A549 (cell line): Measurements from ENCODE around the gene PBRM1. TPM values are rescaled to one million over a fixed set of nuclear protein-coding genes. Genes with fewer than 3 reads are reported as not detected.
"Not testable (repeated sequence)": the region's sequence is repeated elsewhere in the genome, so short reads cannot be mapped to it uniquely, and the experiment has no call there.

Experiments
- ATAC-seq, 2 experiments: fragments of 200-7000 bp in 1 of 2; fragments of >200 bp in 1 of 2; cut with Nextera tagmentation in 1 of 2; cut with Tn5 transposase in 1 of 2; 3 replicates each; pipeline versions ENCODE4 v1.8.0 to v1.9.1; 2018 to 2020; ENCODE audit warnings: mild to moderate bottlenecking in 1 of 2, moderate library complexity in 1 of 2
- CTCF ChIA-PET: fragments of 300-600 bp; sonication (Branson Sonifier 250); formaldehyde crosslinking; extraction: SDS; loops from one replicate; lab custom pipeline; 2021; ENCODE audit warnings: antibody characterized with exemption, inconsistent platforms; lab: Yijun Ruan, JAX
- POLR2A ChIA-PET: fragments of 350-600 bp; formaldehyde crosslinking; extraction: SDS; loops from one replicate; lab custom pipeline; 2021; ENCODE audit warnings: antibody characterized with exemption, inconsistent platforms; lab: Yijun Ruan, JAX
- DNase-seq, 2 experiments: peaks; one replicate each; pipeline versions ENCODE4 v3.0.0 to v3.0.0-alpha.2; 2011 to 2016; ENCODE audit warnings: low read depth in 1 of 2, low spot score in 1 of 2
- FAIRE-seq: peaks from 2 replicates; lab custom pipeline; 2011; peaks lifted over from hg19 to GRCh38; lab: Jason Lieb, UNC
- H3K27ac ChIP-seq, 2 experiments: fragments of >200 bp; sonication (Bioruptor Twin); formaldehyde crosslinking; 3 replicates each; pipeline ENCODE4 v1.5.1; 2016 to 2017
- H3K4me1 ChIP-seq: fragments of >200 bp; sonication (Bioruptor Twin); formaldehyde crosslinking; 3 replicates; pipeline ENCODE4 v1.6.1; 2016
- H3K4me2 ChIP-seq: fragments of >200 bp; sonication (Bioruptor Twin); formaldehyde crosslinking; 3 replicates; pipeline ENCODE4 v1.6.1; 2016
- H3K4me3 ChIP-seq: fragments of >200 bp; sonication (Bioruptor Twin); formaldehyde crosslinking; 3 replicates; pipeline ENCODE4 v1.5.1; 2016
- H3K9me3 ChIP-seq: fragments of >200 bp; sonication (Bioruptor Twin); formaldehyde crosslinking; 3 replicates; pipeline ENCODE4 v1.6.1; 2016
- CBX2 ChIP-seq: fragments of 200-600 bp; sonication (generic); IDR thresholded peaks from 2 replicates; pipeline ENCODE4 v1.6.1; 2016; ENCODE audit warnings: low read depth, mild to moderate bottlenecking, borderline replicate concordance
- CBX8 ChIP-seq: fragments of 200-600 bp; sonication (generic); IDR thresholded peaks from 2 replicates; pipeline ENCODE4 v1.6.1; 2016
- CEBPB ChIP-seq, 2 experiments: fragments of >200 bp in 1 of 2; sonication (Bioruptor Twin) in 1 of 2; formaldehyde crosslinking in 1 of 2; IDR thresholded peaks; 2 replicates each; pipeline ENCODE4 v1.6.1; 2012 to 2016
- CHD4 ChIP-seq: fragments of 200-600 bp; sonication (generic); IDR thresholded peaks from 2 replicates; pipeline ENCODE4 v1.6.1; 2016; ENCODE audit warnings: antibody characterized with exemption, mild to moderate bottlenecking, borderline replicate concordance
- CTCF ChIP-seq: fragments of >200 bp; sonication (Bioruptor Twin); formaldehyde crosslinking; IDR thresholded peaks from 3 replicates; pipeline ENCODE4 v1.5.1; 2016
- EHMT2 ChIP-seq: fragments of 200-600 bp; sonication (generic); IDR thresholded peaks from 2 replicates; pipeline ENCODE4 v1.6.1; 2016; ENCODE audit warnings: antibody characterized with exemption, low read depth, mild to moderate bottlenecking, moderate library complexity
- EP300 ChIP-seq, 2 experiments: fragments of >200 bp; sonication (Bioruptor Twin); formaldehyde crosslinking; IDR thresholded peaks; 2 replicates in 1 of 2; 3 replicates in 1 of 2; pipeline ENCODE4 v1.6.1; 2016 to 2017
- GATA3 ChIP-seq: IDR thresholded peaks from 2 replicates; pipeline ENCODE4 v1.6.1; 2012; ENCODE audit warnings: borderline replicate concordance
- HDAC2 ChIP-seq: fragments of 200-600 bp; sonication (generic); IDR thresholded peaks from 2 replicates; pipeline ENCODE4 v1.6.1; 2016
- HEYL ChIP-seq: fragments of 250-450 bp; sonication (Bioruptor Pico); IDR thresholded peaks from 2 replicates; pipeline ENCODE4 v1.8.0; 2021; ENCODE audit warnings: mild to moderate bottlenecking, moderate library complexity
- HOXA7 ChIP-seq: fragments of 250-450 bp; sonication (Bioruptor Pico); IDR thresholded peaks from 2 replicates; pipeline ENCODE4 v1.5.0; 2020; ENCODE audit warnings: mild to moderate bottlenecking, moderate library complexity
- HOXB13 ChIP-seq: fragments of 250-450 bp; sonication (Bioruptor Pico); IDR thresholded peaks from 2 replicates; pipeline ENCODE4 v1.5.0; 2020; ENCODE audit warnings: low read depth, mild to moderate bottlenecking, moderate library complexity
- JUN ChIP-seq, 2 experiments: fragments of >200 bp; sonication (Bioruptor Twin); formaldehyde crosslinking; IDR thresholded peaks; 2 replicates in 1 of 2; 3 replicates in 1 of 2; pipeline ENCODE4 v1.6.1; 2016 to 2017
- KDM1A ChIP-seq: fragments of 200-600 bp; sonication (generic); IDR thresholded peaks from 2 replicates; pipeline ENCODE4 v1.6.1; 2016; ENCODE audit warnings: low read depth, mild to moderate bottlenecking
- KDM5A ChIP-seq: fragments of 200-600 bp; sonication (generic); IDR thresholded peaks from 2 replicates; pipeline ENCODE4 v1.6.1; 2016; ENCODE audit warnings: antibody characterized with exemption, mild to moderate bottlenecking
- MAFK ChIP-seq: fragments of 450-650 bp; IDR thresholded peaks from 2 replicates; pipeline ENCODE4 v1.6.1; 2014; ENCODE audit not compliant: partially characterized antibody
- MAZ ChIP-seq: fragments of 150-350 bp; IDR thresholded peaks from 2 replicates; pipeline ENCODE4 v1.6.1; 2014; ENCODE audit warnings: antibody characterized with exemption, low read depth, low read length, borderline replicate concordance
- POLR2AphosphoS2 ChIP-seq: conservative IDR thresholded peaks from 2 replicates; pipeline ENCODE4 v1.6.1; 2012; ENCODE audit warnings: low read length, improper control_type of control experiment, inconsistent platforms
- RARB ChIP-seq: fragments of 250-450 bp; sonication (Bioruptor Pico); IDR thresholded peaks from 2 replicates; pipeline ENCODE4 v1.8.0; 2021; ENCODE audit warnings: mild to moderate bottlenecking, moderate library complexity
- RCOR1 ChIP-seq: fragments of 150-350 bp; IDR thresholded peaks from 2 replicates; pipeline ENCODE4 v1.6.1; 2014; ENCODE audit warnings: antibody characterized with exemption, low read length, low read depth
- SMC3 ChIP-seq: fragments of >200 bp; sonication (Bioruptor Twin); formaldehyde crosslinking; IDR thresholded peaks from 3 replicates; pipeline ENCODE4 v1.6.1; 2018; ENCODE audit warnings: inconsistent platforms
- SREBF2 ChIP-seq: fragments of 450-650 bp; IDR thresholded peaks from 2 replicates; pipeline ENCODE4 v1.6.1; 2014; ENCODE audit warnings: mild to moderate bottlenecking, moderate library complexity
- TFCP2L1 ChIP-seq: fragments of 250-450 bp; sonication (Bioruptor Pico); IDR thresholded peaks from 2 replicates; pipeline ENCODE4 v1.5.0; 2021; ENCODE audit warnings: mild to moderate bottlenecking
- ZFP36 ChIP-seq: fragments of 450-650 bp; IDR thresholded peaks from 2 replicates; pipeline ENCODE4 v1.6.1; 2014; ENCODE audit warnings: borderline replicate concordance; ENCODE audit not compliant: partially characterized antibody
- ZNF302 ChIP-seq: fragments of 250-450 bp; sonication (Bioruptor Pico); IDR thresholded peaks from 2 replicates; pipeline ENCODE4 v1.9.0; 2021; ENCODE audit warnings: inconsistent platforms, mild to moderate bottlenecking, moderate library complexity
- WGBS: methylation state at CpG from one replicate; pipeline ENCODE4 v1.1.6; 2017; ENCODE audit errors: missing lambda C conversion rate; 5-methylcytosine and 5-hydroxymethylcytosine counted together
- polyA plus RNA-seq, 4 experiments: library from polyadenylated mRNA; depleted of rRNA in 3 of 4; stranded (reverse); fragments of >200 nt; fragmentation: RNase III in 1 of 4; extraction: RNeasy Plus Mini Kit Qiagen cat#74134 plus additional on column Dnase treatment in 1 of 4; gene quantifications; 2 replicates in 3 of 4; 3 replicates in 1 of 4; pipeline ENCODE4 v1.2.3, GENCODE V29; 2011 to 2017
- TF ChIP-seq, protein P1 (sequence below): fragments of 450-650 bp; IDR thresholded peaks from 2 replicates; pipeline ENCODE4 v1.6.1; 2014; ENCODE audit warnings: antibody characterized with exemption

Gene PBRM1
- polyA plus RNA-seq, 2 of the 4 experiments (the other 2 are of a cell fraction) = 15.0 to 21.6 TPM

DNA sequence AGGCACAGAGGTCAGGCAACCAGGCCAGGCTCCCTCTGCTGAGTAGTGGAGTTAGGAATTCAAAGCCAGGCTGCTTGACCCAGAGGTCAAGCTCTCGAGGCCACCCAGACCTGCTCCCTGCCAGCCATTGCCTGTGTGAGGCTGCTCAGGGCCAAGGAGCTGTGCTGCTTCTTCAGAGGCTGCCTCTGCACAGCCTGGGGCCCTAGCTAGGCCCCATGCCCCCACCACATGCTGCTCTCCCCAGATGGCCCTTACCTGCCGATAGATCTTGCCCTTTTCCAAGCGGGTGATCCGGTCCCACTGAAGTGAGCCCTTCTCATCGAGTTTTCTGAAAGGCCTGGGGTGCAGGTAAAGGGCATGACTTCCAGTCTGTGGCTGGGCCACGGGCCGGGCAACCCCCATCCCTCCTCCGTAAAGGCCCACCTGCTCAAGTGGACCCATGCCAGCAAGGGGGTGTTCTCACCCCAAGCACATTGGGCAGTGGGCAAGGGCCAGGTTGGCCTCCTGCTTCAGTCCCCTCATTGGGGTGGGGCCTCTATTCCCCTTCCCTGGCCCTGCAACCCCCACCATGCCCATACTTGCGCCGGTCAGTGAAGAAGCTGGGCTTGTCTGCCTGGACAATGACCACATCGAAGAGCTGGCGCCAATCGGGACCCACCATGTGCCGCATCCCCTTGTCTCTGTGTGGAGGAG, 158.5 kb downstream of the PBRM1 start:
- H3K4me2 ChIP-seq = no peak overlapping the region
- FAIRE-seq (no peak), ATAC-seq (no peak), DNase-seq (no peak)
- POLR2A ChIA-PET = no interaction called here
- peaks cover 6% of the 10 kb centered on the region; the same call in 1 of the 3 replicates for H3K4me1 ChIP-seq
- CTCF ChIA-PET = interaction anchor here (1.0 to 3.0 kb wide), 2 partner anchors 55 to 79 kb away, joined by 4 to 11 read pairs; no protein-coding TSS in a partner anchor
- H3K4me3 ChIP-seq = no peak overlapping the region
- 97% methylated on average over 6 of the region's 14 CpGs for WGBS
- TF ChIP-seq MAZ (no peak), RCOR1 (no peak), CBX2 (no peak), GATA3 (no peak), CTCF (no peak), HOXA7 (CRISPR knock-in tag) (no peak), HOXB13 (CRISPR knock-in tag) (no peak)
- H3K9me3 ChIP-seq = no peaks in the 10 kb centered on the region
- H3K27ac ChIP-seq = no peak overlapping the region

DNA sequence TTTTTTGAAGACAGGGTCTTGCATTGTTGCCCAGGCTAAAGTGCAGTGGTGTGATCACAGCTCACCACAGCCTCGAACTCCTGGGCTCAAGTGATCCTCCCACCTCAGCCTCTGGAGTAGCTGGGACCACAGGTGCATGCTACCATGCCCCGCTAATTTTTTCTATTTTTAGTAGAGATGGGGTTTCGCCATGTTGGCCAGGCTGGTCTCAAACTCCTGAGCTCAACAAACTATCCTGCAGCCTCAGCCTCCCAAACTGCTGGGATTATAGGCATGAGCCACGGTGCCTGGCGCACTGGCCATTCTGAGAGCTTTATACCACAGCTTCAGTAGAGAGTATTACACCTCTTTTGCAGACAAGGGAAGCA, 159.1 kb downstream of the PBRM1 start:
- H3K4me1 ChIP-seq, H3K27ac ChIP-seq, H3K4me3 ChIP-seq, H3K9me3 ChIP-seq, POLR2A ChIA-PET, FAIRE-seq, H3K4me2 ChIP-seq, DNase-seq, ATAC-seq: not testable (repeated sequence)
- CTCF ChIA-PET = interaction anchor here (1.0 to 3.0 kb wide), 2 partner anchors 55 to 60 kb away, joined by 3 to 11 read pairs; no protein-coding TSS in a partner anchor
- 84% methylated on average over 4 of the region's 5 CpGs for WGBS

GRCh38 chr3:52525680-52526561, 159.8 kb downstream of the PBRM1 start:
- CTCF ChIA-PET = interaction anchor here (1.0 to 3.0 kb wide), 2 partner anchors 54 to 61 kb away, joined by 3 to 11 read pairs; no protein-coding TSS in a partner anchor

More at GRCh38 chr3:52525680-52526561, 159.8 kb downstream of the PBRM1 start:
- POLR2A ChIA-PET = no interaction called here
- H3K27ac ChIP-seq = no peak overlapping the region
- H3K4me3 ChIP-seq = no peak overlapping the region
- no peak for ATAC-seq
- no peaks in the 10 kb centered on the region for H3K4me1 ChIP-seq
- TF ChIP-seq CEBPB (IDR thresholded peaks at IDR 0.05) (no peak), EHMT2 (no peak), HDAC2 (no peak), SREBF2 (no peak), KDM1A (no peak), CHD4 (no peak), CBX8 (no peak), ZFP36 (no peak), TFCP2L1 (CRISPR knock-in tag) (no peak), EP300 (IDR thresholded peaks at IDR 0.05) (no peak), RARB (CRISPR knock-in tag) (no peak), MAFK (no peak), JUN (IDR thresholded peaks at IDR 0.05) (no peak), POLR2AphosphoS2 (no peak), KDM5A (no peak), ZNF302 (CRISPR knock-in tag) (no peak), HEYL (no peak), SMC3 (no peak)
- TF ChIP-seq, protein P1, sequence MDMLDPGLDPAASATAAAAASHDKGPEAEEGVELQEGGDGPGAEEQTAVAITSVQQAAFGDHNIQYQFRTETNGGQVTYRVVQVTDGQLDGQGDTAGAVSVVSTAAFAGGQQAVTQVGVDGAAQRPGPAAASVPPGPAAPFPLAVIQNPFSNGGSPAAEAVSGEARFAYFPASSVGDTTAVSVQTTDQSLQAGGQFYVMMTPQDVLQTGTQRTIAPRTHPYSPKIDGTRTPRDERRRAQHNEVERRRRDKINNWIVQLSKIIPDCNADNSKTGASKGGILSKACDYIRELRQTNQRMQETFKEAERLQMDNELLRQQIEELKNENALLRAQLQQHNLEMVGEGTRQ = no peak
- TF ChIP-seq, all 56 proteins: peak for 0
- no peaks in the 10 kb centered on the region for H3K9me3 ChIP-seq
- DNase-seq = no peak
- 100% methylated on average over 7 of the region's 9 CpGs for WGBS
- no peak for FAIRE-seq
- no peak overlapping the region for H3K4me2 ChIP-seq
